B cell (primary cell): ENCODE measurements around the gene TSPAN32. TPM values are rescaled to one million over a fixed set of nuclear protein-coding genes. Genes with fewer than 3 reads are reported as not detected.
A peak's percentile ranks its signal among the peaks of the same experiment; 100 is the strongest.

Experiments used
- ATAC-seq: fragments of 200-7000 bp; cut with Tn5 transposase; one replicate; pipeline ENCODE4 v1.10.0; 2021; ENCODE audit warnings: low read depth, mild to moderate bottlenecking, moderate number of reproducible peaks, moderate library complexity
- CTCF ChIA-PET: fragments of 350-600 bp; sonication (Branson Sonifier 250); formaldehyde crosslinking; loops from one replicate; lab custom pipeline; 2021; ENCODE audit warnings: antibody characterized with exemption, inconsistent platforms; lab: Charles Lee
- POLR2A ChIA-PET: fragments of 350-600 bp; sonication (Branson Sonifier 250); formaldehyde crosslinking; loops from one replicate; lab custom pipeline; 2021; ENCODE audit warnings: antibody characterized with exemption; lab: Charles Lee
- DNase-seq: peaks from one replicate; pipeline ENCODE4 v3.0.0; 2013
- H2AFZ ChIP-seq: 2 replicates; pipeline ENCODE4 v1.6.1; 2012; ENCODE audit warnings: mild to moderate bottlenecking, low read depth, low read length; ENCODE audit not compliant: insufficient read depth, poor library complexity, severe bottlenecking
- H3K27ac ChIP-seq, 2 donors: 1 replicate in 1 of 2; 2 replicates in 1 of 2; pipeline ENCODE4 v1.5.1; 2012 to 2013; ENCODE audit warnings: low read length in 2 of 2, mild to moderate bottlenecking in 2 of 2, moderate library complexity in 1 of 2
- H3K27me3 ChIP-seq, 4 experiments: fragments of 200-600 bp in 1 of 4; sonication (generic) in 1 of 4; replicated peaks in 1 of 4; 1 replicate in 2 of 4; 2 replicates in 2 of 4; pipeline versions ENCODE4 v1.6.1 to v1.7.0; 2013 to 2016; ENCODE audit warnings: low read length in 3 of 4, mild to moderate bottlenecking in 2 of 4, mixed read lengths in 1 of 4, moderate library complexity in 1 of 4; ENCODE audit not compliant: insufficient read depth in 4 of 4, control insufficient read depth in 3 of 4; ENCODE audit errors: control extremely low read depth in 1 of 4
- H3K36me3 ChIP-seq, 2 experiments: replicated peaks in 1 of 2; 1 replicate in 1 of 2; 2 replicates in 1 of 2; pipeline versions ENCODE4 v1.6.1 to v1.7.1; 2013; ENCODE audit warnings: low read length in 1 of 2; ENCODE audit not compliant: insufficient read depth in 2 of 2, control insufficient read depth in 1 of 2; ENCODE audit errors: control extremely low read depth in 1 of 2, extremely low read depth in 1 of 2
- H3K4me1 ChIP-seq, 2 donors: fragments of 200-600 bp in 1 of 2; sonication (generic) in 1 of 2; 1 replicate in 1 of 2; 2 replicates in 1 of 2; pipeline versions ENCODE4 v1.5.1 to v1.6.1; 2013 to 2017; ENCODE audit warnings: low read length in 2 of 2; ENCODE audit not compliant: control insufficient read depth in 2 of 2, insufficient read depth in 2 of 2
- H3K4me2 ChIP-seq: replicated peaks from 2 replicates; pipeline ENCODE3; 2012; ENCODE audit warnings: mild to moderate bottlenecking, low read depth, low read length; ENCODE audit not compliant: poor library complexity, severe bottlenecking
- H3K4me3 ChIP-seq, 5 experiments: fragments of 200-600 bp in 1 of 5; sonication (generic) in 1 of 5; 1 replicate in 3 of 5; 2 replicates in 2 of 5; pipeline versions ENCODE4 v1.5.1 to v1.7.0; 2011 to 2016; ENCODE audit warnings: low read length in 4 of 5, mild to moderate bottlenecking in 4 of 5, low read depth in 2 of 5, control low read depth in 1 of 5, moderate library complexity in 1 of 5; ENCODE audit not compliant: insufficient read depth in 1 of 5; ENCODE audit errors: control extremely low read depth in 1 of 5, extremely low read depth in 1 of 5
- H3K79me2 ChIP-seq: fragments of 200-600 bp; sonication (generic); one replicate; pipeline ENCODE4 v1.6.0; 2016; ENCODE audit warnings: low read length; ENCODE audit not compliant: control insufficient read depth, insufficient read depth
- H3K9ac ChIP-seq: fragments of 200-600 bp; sonication (generic); 2 replicates; pipeline ENCODE4 v1.6.1; 2017; ENCODE audit warnings: mild to moderate bottlenecking, low read length, moderate library complexity
- H3K9me3 ChIP-seq, 3 donors: one replicate each; pipeline versions ENCODE4 v1.6.1 to v1.7.1; 2013; ENCODE audit warnings: low read length in 2 of 3; ENCODE audit not compliant: control insufficient read depth in 2 of 3, insufficient read depth in 1 of 3; ENCODE audit errors: control extremely low read depth in 1 of 3
- H4K20me1 ChIP-seq: 2 replicates; pipeline ENCODE4 v1.6.0; 2012; ENCODE audit warnings: mild to moderate bottlenecking, low read length; ENCODE audit not compliant: insufficient read depth, control insufficient read depth, poor library complexity, severe bottlenecking
- H3K27ac Mint-ChIP-seq: one replicate; pipeline ENCODE4 v1.8.0; 2021; ENCODE audit warnings: mixed read lengths
- H3K27me3 Mint-ChIP-seq: one replicate; pipeline ENCODE4 v1.8.0; 2021; ENCODE audit warnings: mixed read lengths
- H3K4me1 Mint-ChIP-seq: one replicate; pipeline ENCODE4 v1.8.0; 2021; ENCODE audit warnings: mixed read lengths
- H3K4me3 Mint-ChIP-seq: one replicate; pipeline ENCODE4 v1.8.0; 2021; ENCODE audit warnings: mixed read lengths
- H3K9me3 Mint-ChIP-seq: one replicate; pipeline ENCODE4 v1.8.0; 2022; ENCODE audit warnings: mixed read lengths; ENCODE audit not compliant: insufficient read depth
- CTCF ChIP-seq: fragments of 200-600 bp; IDR thresholded peaks from one replicate; pipeline ENCODE4 v1.8.0; 2022; ENCODE audit warnings: antibody characterized with exemption, mild to moderate bottlenecking
- EZH2 ChIP-seq: IDR thresholded peaks from 2 replicates; pipeline ENCODE4 v1.6.1; 2012; ENCODE audit warnings: borderline replicate concordance, low read depth, mild to moderate bottlenecking, moderate library complexity, low read length; ENCODE audit not compliant: insufficient read depth, poor library complexity, severe bottlenecking
- WGBS: methylation state at CpG from one replicate; pipeline ENCODE4 v1.1.5; 2013; ENCODE audit warnings: missing lambda C conversion rate; ENCODE audit not compliant: insufficient coverage; 5-methylcytosine and 5-hydroxymethylcytosine counted together
- intact Hi-C: fragments of 100-400 bp; cut with micrococcal nuclease; formaldehyde crosslinking; loops from one replicate; pipeline ENCODE4 v1.10.0; 2022
- polyA plus RNA-seq: library from polyadenylated mRNA; depleted of rRNA; stranded (reverse); fragments of >200 nt; gene quantifications from 2 replicates; pipeline ENCODE4 v1.2.3, GENCODE V29; 2012
- total RNA-seq, 2 donors: library from RNA; stranded (reverse); fragments of 120-200 nt in 1 of 2; gene quantifications; 1 replicate in 1 of 2; 2 replicates in 1 of 2; pipeline versions ENCODE4 v1.2.3 to v1.2.4, GENCODE V29; 2013 to 2022

Gene TSPAN32
- total and polyA plus RNA-seq, 2 donors (not counting 1 experiment from before 2014, with no cell fraction given): 22.2 to 75.9 TPM

GRCh38 chr11:2263724-2264360 is 38.0 kb upstream of the TSPAN32 start:
- Histone ChIP-seq H3K9me3 (peaks cover 0 to 9% (median 0%) of the 10 kb centered on the region in 3 donors), H3K4me3 (no peak overlapping the region), H2AFZ (no peak overlapping the region), H4K20me1 (no peaks in the 10 kb centered on the region), H3K4me1 (peaks cover 22 to 35% of the 10 kb centered on the region in 2 donors), H3K9ac (no peak overlapping the region), H3K79me2 (no peaks in the 10 kb centered on the region), H3K27me3 (peaks cover 0 to 2% (median 0%) of the 10 kb centered on the region in 4 experiments), H3K4me2 (no peak overlapping the region), H3K36me3 (no peaks in the 10 kb centered on the region), H3K27ac (no peak overlapping the region)
- WGBS: 100% methylated on average over 9 of the region's 13 CpGs
- DNase-seq (no peak), ATAC-seq (no peak)
- TF ChIP-seq CTCF: no peak
- no peak for TF ChIP-seq EZH2
- no peaks in the 10 kb centered on the region for H3K9me3 Mint-ChIP-seq
- ChIA-PET CTCF (no interaction called here), POLR2A (no interaction called here)
- H3K27ac Mint-ChIP-seq: no peak overlapping the region
- no peaks in the 10 kb centered on the region for H3K27me3 Mint-ChIP-seq
- no peak overlapping the region for H3K4me3 Mint-ChIP-seq
- H3K4me1 Mint-ChIP-seq: peaks cover 32% of the 10 kb centered on the region
- intact Hi-C loops: no loop called here

- H3K36me3 ChIP-seq: no peaks in the 10 kb centered on the region
- peaks cover 0 to 2% (median 0%) of the 10 kb centered on the region in 4 experiments for H3K27me3 ChIP-seq
- no peak overlapping the region for H3K9ac ChIP-seq
- intact Hi-C loops: loop anchor here (1.0 kb wide), 1 partner anchor 35 kb away; no protein-coding TSS in a partner anchor
- ChIA-PET CTCF (interaction anchor here (1.3 kb wide), 1 partner anchor 40 kb away, joined by 4 read pairs; no protein-coding TSS in a partner anchor), POLR2A (no interaction called here)
- no peak for TF ChIP-seq EZH2
- TF ChIP-seq CTCF: no peak
- H3K27ac ChIP-seq: peak overlapping the region in 1 of 2 donors; percentile 42
- DNase-seq: no peak
- no peaks in the 10 kb centered on the region for H3K79me2 ChIP-seq
- Mint-ChIP-seq H3K4me3 (no peak overlapping the region), H3K4me1 (peaks cover 34% of the 10 kb centered on the region), H3K27me3 (no peaks in the 10 kb centered on the region), H3K9me3 (no peaks in the 10 kb centered on the region), H3K27ac (no peak overlapping the region)
- no peaks in the 10 kb centered on the region for H4K20me1 ChIP-seq
- no peak for ATAC-seq
- H3K4me1 ChIP-seq: peaks cover 22 to 35% of the 10 kb centered on the region in 2 donors
- no peak overlapping the region for H3K4me2 ChIP-seq
- no peak overlapping the region for H2AFZ ChIP-seq
- H3K4me3 ChIP-seq: no peak overlapping the region
- H3K9me3 ChIP-seq: peaks cover 0 to 9% (median 0%) of the 10 kb centered on the region in 3 donors
- WGBS: 97% methylated on average over 20 of the region's 22 CpGs
These were observed 37.3 kb upstream of the TSPAN32 start for GRCh38 chr11:2264366-2265053.
